CD4-positive, alpha-beta T cell treated with Interleukin-12 subunit alpha and Interleukin-12 subunit beta, for 1 hour (primary cell): Measurements from ENCODE around the gene RXRA.
"Not testable (repeated sequence)": the region's sequence is repeated elsewhere in the genome, so short reads cannot be mapped to it uniquely, and the experiment has no call there.

ENCODE experiments used
- DNase-seq: peaks from one replicate; pipeline ENCODE4 v3.0.0-alpha.2; 2020

Gene RXRA

GRCh38 chr9:134294153-134295071, 31.8 kb upstream of the RXRA start:
- no peak for DNase-seq

DNA sequence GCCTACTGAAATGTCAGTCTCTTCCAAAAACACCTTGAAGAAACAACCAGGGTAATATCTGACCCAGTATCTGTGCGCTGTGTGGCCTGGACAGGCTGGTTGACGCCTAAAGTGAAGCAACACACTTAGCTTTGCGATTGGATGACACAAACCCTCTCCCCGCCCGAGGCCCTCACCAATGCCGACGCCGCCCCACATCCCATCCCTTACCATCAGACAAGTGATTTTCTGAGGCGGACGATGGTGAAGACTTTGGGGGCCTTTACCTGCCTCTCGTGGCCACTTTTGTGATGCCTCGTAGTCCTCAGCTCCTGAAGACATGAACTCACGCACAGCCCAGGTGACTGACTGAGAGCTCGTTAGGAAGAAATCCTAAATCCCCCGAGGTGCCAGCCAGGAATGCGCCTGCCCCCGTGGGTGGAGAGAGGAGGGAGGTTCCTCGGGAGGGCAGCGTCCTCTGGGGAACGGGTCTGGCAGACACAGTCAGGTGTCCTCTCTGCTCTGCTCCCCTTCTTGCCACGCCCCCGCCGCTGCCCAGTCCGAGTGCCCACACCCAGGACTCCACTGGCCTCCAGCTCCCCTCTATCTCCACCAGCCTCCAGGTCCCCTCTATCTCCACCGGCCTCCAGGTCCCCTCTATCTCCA, 31.0 kb upstream of the RXRA start:
- DNase-seq: no peak

DNA sequence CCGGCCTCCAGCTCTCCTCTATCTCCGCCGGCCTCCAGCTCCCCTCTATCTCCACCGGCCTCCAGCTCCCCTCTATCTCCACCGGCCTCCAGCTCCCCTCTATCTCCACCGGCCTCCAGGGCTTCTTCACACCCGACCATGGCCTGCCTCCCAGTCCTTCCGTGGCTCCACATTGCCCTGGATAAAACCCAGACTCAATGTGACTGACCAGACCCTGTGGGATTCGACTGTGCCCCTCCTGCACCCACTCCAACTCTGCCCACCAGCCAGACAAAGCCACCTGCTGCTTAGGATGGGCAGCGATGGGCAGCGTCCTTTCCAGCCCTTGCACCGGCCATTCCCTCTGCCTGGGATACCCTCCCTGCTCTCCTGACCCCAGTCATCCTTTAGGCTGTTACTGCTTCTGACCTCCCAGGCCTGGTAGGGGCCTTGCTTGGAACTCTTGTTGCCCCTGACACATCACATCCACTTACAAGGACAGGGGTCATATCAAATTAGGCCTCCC, 30.5 kb upstream of the RXRA start:
- no peak for DNase-seq

DNA sequence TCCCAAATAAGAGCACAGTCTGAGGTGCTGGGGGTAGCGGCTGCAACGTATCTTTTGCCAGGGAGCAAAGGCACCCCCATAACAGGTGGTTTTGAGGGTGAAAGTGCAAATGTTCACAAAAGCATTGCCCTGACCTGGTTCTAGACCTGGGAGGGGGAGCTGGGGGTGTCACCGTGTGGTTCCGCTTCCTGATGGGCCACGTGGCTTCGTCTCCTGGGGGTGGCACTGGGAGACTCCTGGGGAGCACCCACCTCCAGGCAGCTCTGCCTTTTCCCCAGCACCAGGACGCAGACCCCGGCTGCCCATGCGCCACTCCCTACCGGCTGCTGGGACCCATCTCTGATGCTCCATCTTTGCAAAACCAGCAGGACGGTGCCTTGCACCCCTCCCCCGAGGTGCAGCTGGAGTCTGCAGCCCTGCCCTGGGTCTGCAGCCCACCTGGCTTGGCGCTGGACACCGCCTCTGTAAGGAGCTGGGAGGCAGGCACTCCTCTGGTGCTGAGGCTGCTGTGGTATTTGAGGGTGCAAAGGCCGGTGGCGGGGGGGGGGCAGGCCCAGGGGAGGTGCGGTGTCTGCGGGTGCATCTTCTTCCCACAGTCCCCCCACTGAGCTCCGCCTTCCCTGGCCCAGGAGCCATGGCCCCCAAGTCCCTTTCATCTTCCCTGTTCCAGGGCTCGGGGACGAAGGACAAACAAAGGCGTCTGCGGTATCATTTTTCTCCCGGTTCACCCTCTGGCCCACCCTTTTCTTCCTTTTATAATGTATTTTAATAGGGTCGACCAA, 29.8 kb upstream of the RXRA start:
- no peak for DNase-seq

- no peak for DNase-seq
Measured at GRCh38 chr9:134297083-134297410, 29.2 kb upstream of the RXRA start.

- no peak for DNase-seq
Measured at GRCh38 chr9:134297576-134297975, 28.7 kb upstream of the RXRA start.

GRCh38 chr9:134298000-134298399, 28.3 kb upstream of the RXRA start:
- no peak for DNase-seq

DNA sequence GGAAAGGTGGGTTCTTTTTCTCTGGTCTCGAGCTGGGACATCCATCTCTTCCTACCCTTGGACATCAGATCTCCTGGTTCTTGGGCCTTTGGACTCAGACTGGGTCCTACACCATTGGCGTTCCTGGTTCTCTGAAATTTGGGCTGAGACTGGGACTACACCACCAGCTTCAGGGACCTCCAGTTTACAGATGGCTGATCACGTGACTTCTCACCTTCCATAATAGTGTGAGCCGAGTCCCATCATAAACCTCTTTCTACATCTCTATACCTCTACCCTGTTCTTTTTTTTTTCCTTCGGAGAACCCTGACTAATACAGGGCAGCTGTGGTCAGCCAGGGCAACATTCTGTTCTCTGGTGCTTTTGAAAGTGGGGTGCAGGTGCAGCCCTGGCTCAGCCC, 27.2 kb upstream of the RXRA start:
- no peak for DNase-seq

- no peak for DNase-seq
Measured at GRCh38 chr9:134299883-134300282, 26.4 kb upstream of the RXRA start.

DNA sequence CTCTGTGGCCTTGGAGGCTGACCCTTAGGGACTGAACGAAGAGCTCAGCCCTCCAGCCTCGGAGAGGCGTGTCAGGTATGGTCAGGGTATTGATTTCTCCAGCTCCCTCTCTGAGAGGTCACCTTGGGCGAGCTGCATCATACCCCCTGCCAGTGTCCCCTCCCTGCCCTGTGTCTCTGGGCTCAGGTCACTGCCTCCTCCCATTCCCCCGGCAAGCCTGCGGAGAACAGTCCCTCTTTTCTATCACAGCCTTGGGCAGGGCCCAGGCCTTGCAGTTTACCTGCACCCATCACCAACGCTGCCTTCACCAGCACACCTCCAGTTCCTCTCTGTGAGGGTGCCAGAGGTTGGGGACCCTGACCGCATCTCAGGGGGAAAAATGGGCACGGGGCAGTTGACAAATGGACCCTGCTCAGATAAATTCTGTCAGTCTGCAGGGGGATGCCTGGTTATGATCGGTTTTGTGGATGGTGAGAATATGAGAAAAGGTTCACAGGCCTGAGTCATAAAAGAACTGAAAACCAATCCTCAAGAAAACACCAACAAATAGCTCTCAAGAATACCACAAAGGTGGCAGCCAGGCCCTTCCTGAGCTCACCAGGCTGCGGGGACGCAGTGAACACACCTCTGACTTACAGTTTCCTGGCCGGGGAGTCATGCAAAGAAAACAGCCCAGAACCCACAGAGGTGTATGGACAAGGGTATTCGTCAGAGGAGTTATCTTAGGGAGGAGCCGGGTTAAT, 24.7 kb upstream of the RXRA start:
- peak; percentile 64 for DNase-seq

- DNase-seq: no peak
Measured at GRCh38 chr9:134302130-134302817, 24.0 kb upstream of the RXRA start.

DNA sequence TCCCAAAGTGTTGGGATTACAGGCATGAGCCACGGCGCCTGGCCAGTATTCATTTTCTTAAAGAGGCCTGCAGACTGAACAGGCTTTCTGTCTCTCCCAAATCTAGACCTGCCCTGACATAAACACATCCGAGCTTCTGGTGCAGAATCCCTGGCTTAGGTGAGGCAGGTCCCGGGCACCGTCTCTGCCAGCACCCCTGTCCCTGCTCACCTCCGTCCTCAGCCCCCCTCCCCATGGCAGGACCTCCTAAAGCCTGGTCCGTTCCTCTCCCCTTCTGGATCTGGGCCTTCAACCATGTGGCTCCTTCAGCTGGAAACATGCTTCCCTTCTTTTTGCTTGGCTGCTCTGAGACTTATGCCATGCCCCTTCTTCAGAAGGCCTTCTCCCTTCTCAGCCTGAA, 22.7 kb upstream of the RXRA start:
- no peak for DNase-seq

- DNase-seq: no peak
Measured at GRCh38 chr9:134304261-134304660, 22.0 kb upstream of the RXRA start.

DNA sequence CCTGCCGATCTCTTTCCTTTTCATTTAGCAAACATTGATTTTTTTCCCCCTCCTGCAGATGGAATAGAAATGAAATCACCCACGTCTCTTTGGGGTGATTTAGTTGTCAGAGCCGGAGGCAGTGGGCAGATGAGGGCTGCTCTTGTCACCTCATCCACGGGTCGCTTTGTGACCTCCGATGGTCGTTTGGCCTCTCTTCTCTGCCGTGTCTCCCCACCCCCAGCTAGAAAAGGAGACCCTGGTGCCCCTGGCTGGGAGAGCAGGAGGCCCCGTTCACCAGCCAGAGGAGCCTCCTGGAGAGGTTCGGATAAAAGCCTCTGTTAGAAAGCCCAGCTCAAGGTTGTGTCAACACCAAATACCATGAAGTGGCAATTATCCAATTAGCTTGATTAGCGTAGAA, 21.6 kb upstream of the RXRA start:
- DNase-seq: no peak

DNA sequence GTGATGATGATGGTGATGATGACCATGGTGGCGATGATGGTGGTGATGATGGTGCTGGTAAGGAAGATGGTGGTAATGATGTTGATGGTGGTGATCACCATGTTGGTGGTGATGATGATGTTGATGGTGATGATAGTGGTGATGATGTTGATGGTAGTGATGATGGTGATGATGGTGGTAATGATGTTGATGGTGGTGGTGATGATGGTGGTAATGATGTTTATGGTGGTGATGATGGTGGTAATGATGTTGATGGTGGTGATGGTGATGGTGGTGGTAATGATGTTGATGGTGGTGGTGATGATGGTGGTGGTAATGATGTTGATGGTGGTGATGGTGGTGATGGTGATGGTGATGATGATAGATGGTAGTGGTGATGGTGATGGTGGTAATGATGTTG, 20.7 kb upstream of the RXRA start:
- no peak for DNase-seq

DNA sequence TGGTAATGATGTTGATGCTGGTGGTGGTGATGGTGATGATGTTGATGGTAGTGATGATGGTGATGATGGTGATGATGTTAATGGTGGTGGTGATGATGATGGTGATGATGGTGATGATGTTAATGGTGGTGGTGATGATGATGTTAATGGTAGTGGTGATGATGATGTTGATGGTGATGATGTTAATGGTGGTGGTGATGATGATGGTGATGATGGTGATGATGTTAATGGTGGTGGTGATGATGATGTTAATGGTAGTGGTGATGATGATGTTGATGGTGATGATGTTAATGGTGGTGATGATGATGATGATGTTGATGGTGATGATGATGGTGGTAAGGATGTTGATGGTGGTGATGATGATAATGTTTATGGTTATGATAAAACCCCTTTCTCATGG, 20.2 kb upstream of the RXRA start:
- DNase-seq: not testable (repeated sequence)

DNA sequence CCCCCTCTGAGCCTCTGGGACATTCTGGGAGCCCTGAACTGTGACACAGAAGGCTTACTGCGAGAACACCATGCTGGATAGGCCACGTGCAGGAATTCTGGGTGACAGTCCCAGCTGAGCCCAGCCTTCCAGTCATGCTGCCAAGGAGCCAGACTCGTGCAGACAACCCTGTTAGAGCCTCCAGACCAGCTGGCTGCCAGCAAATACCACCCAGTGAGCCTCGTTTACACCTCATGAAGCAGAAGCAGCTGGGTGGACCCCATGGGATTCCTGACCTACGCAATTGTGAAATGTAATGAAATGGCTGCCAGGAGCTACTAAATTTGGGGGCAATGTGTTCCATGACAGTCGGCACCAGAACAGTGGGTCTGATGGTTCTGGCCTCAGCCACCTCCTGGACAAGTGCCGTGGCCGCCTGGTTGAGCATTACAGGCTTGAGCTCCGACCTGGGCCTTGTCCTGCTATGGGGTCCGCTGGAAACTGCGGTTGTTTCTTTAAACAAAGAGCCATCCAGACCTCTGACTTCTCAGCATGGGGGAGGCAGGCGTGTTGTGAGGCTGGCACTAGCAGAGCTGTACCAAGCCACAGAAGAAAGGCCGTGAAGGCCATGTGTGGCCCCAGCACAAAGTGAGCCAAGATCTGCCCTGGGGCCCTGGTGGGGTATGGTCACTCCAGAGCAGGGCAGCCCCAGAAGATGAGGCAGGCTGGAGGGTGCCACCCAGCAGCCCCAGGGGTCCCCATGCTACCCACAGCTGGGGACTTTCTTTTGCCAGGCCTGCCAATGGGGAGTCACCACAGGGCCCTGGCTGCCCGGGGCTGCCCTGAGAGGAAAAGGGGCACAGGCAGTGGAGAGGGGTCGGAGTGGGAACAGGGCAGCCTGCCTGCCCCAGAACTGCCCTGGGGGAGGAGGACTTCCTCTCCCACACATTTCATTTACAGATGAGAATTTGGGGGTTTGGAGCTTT, 19.3 kb upstream of the RXRA start:
- DNase-seq: no peak

- no peak for DNase-seq
Measured at GRCh38 chr9:134307674-134308638, 18.3 kb upstream of the RXRA start.

DNA sequence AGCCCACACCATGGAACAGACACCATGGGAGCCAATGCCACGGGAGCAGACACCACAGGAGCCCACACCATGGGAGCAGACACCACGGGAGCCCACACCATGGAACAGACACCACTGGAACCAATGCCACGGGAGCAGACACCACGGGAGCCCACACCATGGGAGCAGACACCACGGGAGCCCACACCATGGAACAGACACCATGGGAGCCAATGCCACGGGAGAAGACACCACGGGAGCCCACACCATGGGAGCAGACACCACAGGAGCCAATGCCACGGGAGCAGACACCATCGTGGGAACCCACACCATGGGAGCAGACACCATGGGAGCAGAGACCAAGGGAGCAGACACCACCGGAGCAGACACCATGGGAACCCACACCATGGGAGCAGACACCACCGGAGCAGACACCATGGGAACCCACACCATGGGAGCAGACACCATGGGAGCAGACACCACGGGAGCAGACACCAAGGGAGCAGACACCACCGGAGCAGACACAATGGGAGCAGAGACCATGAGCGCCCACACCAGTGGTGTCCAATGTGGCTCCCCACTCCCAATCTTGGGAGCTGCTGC, 17.5 kb upstream of the RXRA start:
- DNase-seq: not testable (repeated sequence)
